ENCODE measurements around the gene GSTO2.

Gene GSTO2

DNA sequence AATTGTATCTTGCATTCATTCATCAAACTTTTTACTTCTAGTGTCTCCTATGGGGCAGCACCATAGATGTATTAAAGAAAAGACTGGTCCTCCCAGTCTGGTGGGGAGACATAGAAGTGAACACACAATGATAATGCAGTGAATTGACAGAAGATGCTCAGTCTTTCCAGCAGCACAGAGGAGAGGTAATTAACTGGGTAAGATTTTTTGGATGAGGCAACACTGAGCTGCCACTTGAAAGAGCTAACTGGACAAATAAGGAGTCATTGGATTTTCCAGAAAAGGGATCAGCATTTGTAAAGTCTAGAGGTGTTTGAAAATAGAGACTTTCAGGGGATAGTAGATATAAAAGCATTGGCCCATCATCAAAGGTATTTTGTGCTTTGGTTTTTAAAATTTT, 76.5 kb downstream of the GSTO2 start:
- in situ Hi-C loops (cut with HindIII; ENCODE audit: low sequenced_read_pairs), result no loop called here

DNA sequence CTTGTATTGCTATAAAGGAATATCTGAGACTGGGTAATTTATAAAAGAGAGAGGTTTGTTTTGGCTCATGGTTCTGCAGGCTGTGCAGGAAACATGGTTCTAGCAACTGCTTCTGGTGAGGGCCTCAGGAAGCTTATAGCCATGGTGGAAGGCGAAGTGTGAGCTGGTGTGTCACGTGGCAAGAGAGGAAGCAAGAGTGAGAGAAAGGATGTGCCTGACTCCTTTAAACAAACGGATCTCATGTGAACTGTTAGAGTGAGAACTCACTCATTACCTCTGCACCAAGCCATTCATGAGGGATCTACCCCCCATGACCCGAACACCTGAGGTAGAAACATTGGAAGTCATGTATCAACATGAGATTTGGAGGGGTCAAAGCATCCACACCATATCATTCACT, 77.0 kb downstream of the GSTO2 start:
- in situ Hi-C loops (cut with HindIII; ENCODE audit: low sequenced_read_pairs), result no loop called here

More for the DNA sequence above, 76.5 kb downstream of the GSTO2 start:
- no peak overlapping the region for H3K4me3 ChIP-seq (ENCODE audit: low read depth, low read length)
- no peak for TF ChIP-seq CTCF (IDR thresholded peaks at IDR 0.05; ENCODE audit: low read depth, low read length)
- DNase-seq (ENCODE audit: low read depth, low spot score), result no peak

GRCh38 chr10:104347295-104348045, 78.5 kb downstream of the GSTO2 start:
- no peak for TF ChIP-seq CTCF (IDR thresholded peaks at IDR 0.05; ENCODE audit: low read depth, low read length)
- no peak overlapping the region for H3K4me3 ChIP-seq (ENCODE audit: low read depth, low read length)
- DNase-seq (ENCODE audit: low read depth, low spot score), result no peak
- in situ Hi-C loops (cut with HindIII; ENCODE audit: low sequenced_read_pairs), result no loop called here

More for the DNA sequence above, 77.0 kb downstream of the GSTO2 start:
- DNase-seq (ENCODE audit: low read depth, low spot score), result no peak
- no peak for TF ChIP-seq CTCF (IDR thresholded peaks at IDR 0.05; ENCODE audit: low read depth, low read length)
- no peak overlapping the region for H3K4me3 ChIP-seq (ENCODE audit: low read depth, low read length)

DNA sequence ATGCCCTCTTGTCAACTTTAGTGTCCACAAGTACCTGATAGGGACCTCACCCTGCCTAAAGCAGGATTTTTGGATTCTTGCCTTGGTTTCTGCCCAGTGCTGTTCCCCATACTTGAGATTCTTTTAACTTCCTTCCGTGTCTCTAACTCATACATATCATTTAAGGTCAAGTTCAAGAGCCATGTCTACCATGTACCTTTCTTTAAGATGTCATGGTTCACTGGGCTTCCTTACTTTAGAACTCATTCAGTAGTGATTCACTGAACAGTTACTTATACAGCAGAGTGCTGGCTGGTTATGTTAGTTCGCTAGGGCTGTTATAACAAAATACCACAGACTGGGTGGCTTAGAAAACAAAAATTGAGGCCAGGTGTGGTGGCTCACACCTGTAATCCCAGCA, 79.6 kb downstream of the GSTO2 start:
- DNase-seq (ENCODE audit: low read depth, low spot score), result no peak
- in situ Hi-C loops (cut with HindIII; ENCODE audit: low sequenced_read_pairs), result no loop called here

GRCh38 chr10:104349623-104350126, 80.7 kb downstream of the GSTO2 start:
- TF ChIP-seq CTCF (IDR thresholded peaks at IDR 0.05; ENCODE audit: low read depth, low read length), result no peak
- peak; percentile 60 for DNase-seq (ENCODE audit: low read depth, low spot score)
- no peak overlapping the region for H3K4me3 ChIP-seq (ENCODE audit: low read depth, low read length)
- in situ Hi-C loops (cut with HindIII; ENCODE audit: low sequenced_read_pairs), result no loop called here

More for the DNA sequence above, 79.6 kb downstream of the GSTO2 start:
- no peak for TF ChIP-seq CTCF (IDR thresholded peaks at IDR 0.05; ENCODE audit: low read depth, low read length)
- no peak overlapping the region for H3K4me3 ChIP-seq (ENCODE audit: low read depth, low read length)

DNA sequence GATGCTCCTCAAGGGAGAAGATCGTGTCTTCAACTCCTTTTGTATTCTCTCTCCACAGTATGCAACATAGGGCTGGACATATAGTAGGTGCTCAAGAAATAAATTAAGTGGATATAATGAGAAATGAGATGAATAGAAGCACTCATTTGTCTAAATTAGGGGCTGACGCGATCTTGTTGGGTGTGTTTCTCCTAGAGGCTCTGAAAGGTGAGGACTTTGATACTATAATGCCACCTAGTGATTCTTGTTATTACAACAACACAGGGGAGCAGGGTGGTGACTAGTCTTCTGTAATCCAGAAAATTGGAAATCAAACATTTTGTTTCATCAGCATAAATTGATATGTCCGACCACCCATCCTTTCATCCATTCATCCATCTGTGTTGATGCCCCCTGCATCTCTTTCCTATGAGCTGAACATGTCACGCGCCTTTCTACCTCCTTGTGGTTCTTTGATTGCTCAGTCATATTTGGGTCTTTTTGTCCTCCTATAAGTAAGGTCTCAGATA, 81.2 kb downstream of the GSTO2 start:
- H3K4me3 ChIP-seq (ENCODE audit: low read depth, low read length), result no peak overlapping the region
- in situ Hi-C loops (cut with HindIII; ENCODE audit: low sequenced_read_pairs), result no loop called here
- TF ChIP-seq CTCF (IDR thresholded peaks at IDR 0.05; ENCODE audit: low read depth, low read length), result peak; percentile 56
- peak; percentile 78 for DNase-seq (ENCODE audit: low read depth, low spot score)

All from astrocyte of the spinal cord (primary cell).